ENCODE data around the gene CNKSR1.

Gene CNKSR1

DNA sequence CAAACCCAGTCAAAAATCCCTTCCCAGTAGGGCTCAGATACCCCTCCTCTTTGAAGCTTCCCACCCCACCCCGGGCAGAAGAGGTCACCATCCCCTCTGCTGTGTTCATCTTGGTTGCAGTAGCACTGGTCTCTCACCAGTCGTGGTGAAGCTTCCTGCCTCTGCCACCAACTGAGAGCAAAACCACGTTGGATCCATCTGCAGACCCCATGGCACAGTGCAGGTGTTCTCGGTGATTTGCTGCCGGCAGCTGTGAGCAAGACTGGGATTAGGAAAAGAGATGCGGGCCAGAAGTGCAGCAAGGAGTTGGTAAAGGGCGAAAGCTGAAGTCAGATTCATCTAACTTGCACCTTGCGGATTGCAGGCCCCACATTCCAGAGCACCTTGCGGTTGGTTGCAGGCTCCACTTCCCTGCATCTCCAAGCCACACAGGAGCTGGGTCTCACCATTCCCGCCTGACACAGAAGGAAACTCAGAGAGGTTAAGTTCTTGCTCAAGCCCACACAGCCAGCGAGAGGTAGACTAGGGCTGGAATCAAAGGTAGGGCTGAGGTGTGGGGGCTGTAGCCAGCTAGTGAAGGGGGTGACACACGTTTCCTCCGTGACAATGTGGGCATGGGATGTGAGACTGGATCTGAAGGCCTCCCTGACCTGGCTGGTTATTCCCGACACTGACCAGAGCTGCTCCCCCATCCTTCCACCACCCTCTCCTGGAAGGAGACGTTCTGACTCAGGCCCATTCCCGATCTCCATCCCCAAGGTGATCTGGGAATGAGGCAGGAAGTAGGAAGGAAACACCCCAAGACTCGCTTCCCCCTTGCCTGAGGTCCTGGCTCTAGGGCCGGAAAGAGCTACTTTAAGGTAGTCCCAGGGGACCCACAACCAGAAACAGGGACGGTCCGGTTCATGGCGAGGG is 21.7 kb upstream of the CNKSR1 start:
- no peak for FAIRE-seq

DNA sequence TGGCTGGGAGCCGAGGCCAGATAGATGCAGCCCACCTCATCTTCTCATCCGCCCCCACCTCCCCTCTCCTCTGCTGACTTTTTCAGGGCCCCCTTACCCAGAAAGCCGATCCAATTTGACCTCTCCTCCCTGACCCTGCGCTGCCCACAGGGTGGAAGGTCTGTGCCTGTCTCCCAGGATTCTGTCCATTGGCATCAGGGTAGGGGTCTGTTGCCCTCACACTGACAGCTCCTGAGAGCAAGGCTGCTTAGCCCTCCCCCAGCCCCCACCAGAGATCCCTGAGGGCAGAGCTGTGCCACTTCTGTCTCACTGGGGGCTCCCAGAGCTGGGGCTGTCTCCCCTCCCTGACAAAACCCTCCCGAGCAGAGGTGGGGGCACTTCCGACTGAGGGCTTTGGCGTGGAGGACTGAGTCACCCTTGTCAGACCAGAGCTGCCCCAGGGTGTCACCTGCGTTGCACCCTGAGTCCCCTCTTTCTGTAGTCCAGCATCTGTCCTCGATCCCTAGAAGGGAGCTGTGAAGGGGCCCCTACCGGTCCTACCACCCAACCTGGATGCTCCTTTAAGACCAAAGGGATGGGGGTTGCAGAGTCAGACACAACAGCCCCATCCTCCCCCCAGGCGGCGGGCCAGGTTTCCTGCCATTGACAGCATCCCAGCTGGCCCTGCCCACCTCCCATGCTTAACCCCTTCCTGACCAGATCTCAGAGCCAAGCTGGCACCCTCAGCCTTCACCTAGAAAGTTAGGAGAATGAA is 20.8 kb upstream of the CNKSR1 start:
- FAIRE-seq = no peak
- TF ChIP-seq, protein P1, sequence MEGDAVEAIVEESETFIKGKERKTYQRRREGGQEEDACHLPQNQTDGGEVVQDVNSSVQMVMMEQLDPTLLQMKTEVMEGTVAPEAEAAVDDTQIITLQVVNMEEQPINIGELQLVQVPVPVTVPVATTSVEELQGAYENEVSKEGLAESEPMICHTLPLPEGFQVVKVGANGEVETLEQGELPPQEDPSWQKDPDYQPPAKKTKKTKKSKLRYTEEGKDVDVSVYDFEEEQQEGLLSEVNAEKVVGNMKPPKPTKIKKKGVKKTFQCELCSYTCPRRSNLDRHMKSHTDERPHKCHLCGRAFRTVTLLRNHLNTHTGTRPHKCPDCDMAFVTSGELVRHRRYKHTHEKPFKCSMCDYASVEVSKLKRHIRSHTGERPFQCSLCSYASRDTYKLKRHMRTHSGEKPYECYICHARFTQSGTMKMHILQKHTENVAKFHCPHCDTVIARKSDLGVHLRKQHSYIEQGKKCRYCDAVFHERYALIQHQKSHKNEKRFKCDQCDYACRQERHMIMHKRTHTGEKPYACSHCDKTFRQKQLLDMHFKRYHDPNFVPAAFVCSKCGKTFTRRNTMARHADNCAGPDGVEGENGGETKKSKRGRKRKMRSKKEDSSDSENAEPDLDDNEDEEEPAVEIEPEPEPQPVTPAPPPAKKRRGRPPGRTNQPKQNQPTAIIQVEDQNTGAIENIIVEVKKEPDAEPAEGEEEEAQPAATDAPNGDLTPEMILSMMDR (IDR thresholded peaks at IDR 0.05; ENCODE audit: insufficient read depth, missing control alignments) = no peak
- no peak for DNase-seq (ENCODE audit: insufficient read length, low spot score)

More for the DNA sequence above, 21.7 kb upstream of the CNKSR1 start:
- DNase-seq (ENCODE audit: insufficient read length, low spot score) = no peak
- TF ChIP-seq, protein P1 (IDR thresholded peaks at IDR 0.05; ENCODE audit: insufficient read depth, missing control alignments) = no peak

- FAIRE-seq (no peak), DNase-seq (ENCODE audit: insufficient read length, low spot score) (no peak)
- TF ChIP-seq, protein P1 (IDR thresholded peaks at IDR 0.05; ENCODE audit: insufficient read depth, missing control alignments) = no peak
These were observed 18.9 kb upstream of the CNKSR1 start for GRCh38 chr1:26158271-26158907.

- no peak for DNase-seq (ENCODE audit: insufficient read length, low spot score)
- no peak for FAIRE-seq
- TF ChIP-seq, protein P1 (IDR thresholded peaks at IDR 0.05; ENCODE audit: insufficient read depth, missing control alignments) = no peak
These were observed 18.2 kb upstream of the CNKSR1 start, which contains the start of gene FAM110D for GRCh38 chr1:26158908-26159742. TSS of gene FAM110D (plus strand) at chr1:26159079. CDS start at chr1:26161292, 2,213 bp downstream.

DNA sequence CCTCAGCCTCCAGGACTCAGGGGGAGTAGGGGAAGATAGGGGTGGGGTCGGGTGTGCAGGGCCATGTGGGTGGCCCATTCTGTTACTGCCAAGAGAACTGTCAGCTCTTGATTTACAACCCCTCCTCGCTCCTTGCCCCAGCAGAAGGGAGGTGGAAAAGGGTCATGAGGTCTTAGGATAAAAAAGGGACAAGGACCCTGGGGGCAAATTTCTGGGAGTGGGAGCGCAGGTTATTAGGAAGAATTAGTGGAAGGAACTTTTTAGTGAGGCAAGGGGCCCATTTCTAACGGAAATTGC is 17.6 kb upstream of the CNKSR1 start:
- DNase-seq (ENCODE audit: insufficient read length, low spot score) = no peak
- TF ChIP-seq, protein P1 (IDR thresholded peaks at IDR 0.05; ENCODE audit: insufficient read depth, missing control alignments) = no peak
- FAIRE-seq = no peak

DNA sequence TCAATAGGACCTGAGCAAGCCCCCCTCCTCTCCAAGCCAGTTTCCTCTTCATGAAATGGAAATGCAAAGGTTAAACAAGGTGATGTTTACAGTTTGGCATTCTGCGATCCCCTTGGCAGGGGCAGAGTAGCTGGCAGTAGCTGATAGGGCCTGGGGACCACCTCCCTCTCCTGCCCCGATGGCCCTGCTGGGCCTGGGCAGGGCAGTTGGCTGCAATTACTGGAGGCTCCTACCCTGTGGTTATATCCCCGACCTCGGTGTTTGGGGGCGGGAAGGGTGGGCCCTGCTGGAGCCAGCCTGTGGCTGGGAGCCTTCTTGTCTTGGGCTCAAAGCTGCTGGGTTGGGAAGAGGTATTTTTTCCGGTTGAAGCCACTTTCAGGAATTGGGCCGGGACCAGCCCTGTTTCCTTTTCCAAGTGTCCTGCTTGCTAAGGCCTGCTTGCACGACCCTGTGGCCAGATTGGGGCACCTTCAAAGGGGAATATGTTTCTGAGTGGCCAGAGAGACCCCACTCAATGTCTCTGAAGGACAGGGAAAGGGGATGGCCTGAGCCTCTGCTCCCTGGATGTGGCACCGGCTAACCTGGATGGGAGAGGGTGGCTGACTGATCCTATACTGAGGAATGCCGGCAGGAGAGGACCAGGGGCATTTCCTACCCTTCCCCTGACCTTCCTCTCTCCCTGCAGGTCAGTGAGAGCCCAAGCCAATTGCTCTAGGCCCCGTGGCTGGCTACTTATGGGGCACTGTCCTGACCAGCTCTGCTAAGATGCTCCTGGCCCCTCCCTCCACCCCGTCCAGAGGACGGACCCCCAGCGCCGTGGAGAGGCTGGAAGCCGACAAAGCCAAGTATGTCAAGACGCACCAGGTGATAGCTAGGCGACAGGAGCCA is 16.5 kb upstream of the CNKSR1 start:
- FAIRE-seq (no peak), DNase-seq (ENCODE audit: insufficient read length, low spot score) (no peak)
- TF ChIP-seq, protein P1 (IDR thresholded peaks at IDR 0.05; ENCODE audit: insufficient read depth, missing control alignments) = no peak
